NCI-H1105 (cell line): ENCODE results near the gene RARS1.

Experiments
- DNase-seq: peaks from one replicate; lab custom pipeline; 2025; lab: John Stamatoyannopoulos, UW

RARS1 gene

GRCh38 chr5:168486136-168486879, at the start of gene RARS1:
Gene RARS1 (plus strand): TSS chr5:168486471. CDS start chr5:168486499, 28 bp downstream.
- DNase-seq = peak; percentile 71

DNA sequence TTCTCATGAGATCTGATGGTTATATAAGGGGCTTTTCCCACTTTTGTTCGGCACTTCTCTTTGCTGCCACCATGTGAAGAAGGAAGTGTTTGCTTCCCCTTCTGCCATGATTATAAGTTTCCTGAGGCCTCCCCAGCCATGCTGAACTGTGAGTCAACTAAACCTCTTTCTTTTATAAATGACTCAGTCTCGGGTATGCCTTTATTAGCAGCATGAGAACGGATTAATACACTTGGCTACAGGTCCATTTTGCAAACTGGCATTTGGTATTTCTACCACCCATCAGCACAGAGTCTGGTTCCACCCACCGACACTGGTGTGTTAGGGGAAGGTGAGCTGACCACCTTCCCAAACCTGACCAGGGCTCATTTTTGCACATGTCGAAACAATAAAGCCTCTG, 47.9 kb upstream of the RARS1 start:
- no peak for DNase-seq

GRCh38 chr5:168443533-168443932, 42.7 kb upstream of the RARS1 start:
- no peak for DNase-seq

- no peak for DNase-seq
These were observed 42.1 kb upstream of the RARS1 start for GRCh38 chr5:168443950-168444700.

GRCh38 chr5:168446983-168447619, 39.2 kb upstream of the RARS1 start:
- DNase-seq = no peak

- no peak for DNase-seq
These were observed 38.5 kb upstream of the RARS1 start for GRCh38 chr5:168447808-168448207.

DNA sequence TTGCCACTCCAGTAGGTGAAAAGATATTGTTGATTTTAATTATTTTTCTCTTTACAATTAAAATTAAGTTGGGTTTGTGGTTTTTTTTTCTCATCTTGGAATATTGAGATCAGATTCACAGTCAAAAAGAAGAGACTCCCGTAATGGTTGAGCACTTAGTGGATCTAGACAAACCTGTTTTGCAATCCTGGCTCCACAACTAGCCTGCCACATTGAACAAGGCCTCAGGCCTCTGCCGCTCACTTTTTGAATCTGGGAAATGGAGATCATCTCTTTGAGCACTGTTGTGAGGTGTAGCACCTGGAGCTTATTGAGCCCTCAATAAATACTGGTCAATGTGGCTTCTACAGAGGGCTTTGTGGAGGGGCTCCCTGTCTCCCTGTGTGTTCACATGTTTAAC, 37.1 kb upstream of the RARS1 start:
- no peak for DNase-seq

- DNase-seq = no peak
These were observed 34.7 kb upstream of the RARS1 start for GRCh38 chr5:168451565-168451964.

- no peak for DNase-seq
These were observed 31.1 kb upstream of the RARS1 start for GRCh38 chr5:168455201-168455600.

DNA sequence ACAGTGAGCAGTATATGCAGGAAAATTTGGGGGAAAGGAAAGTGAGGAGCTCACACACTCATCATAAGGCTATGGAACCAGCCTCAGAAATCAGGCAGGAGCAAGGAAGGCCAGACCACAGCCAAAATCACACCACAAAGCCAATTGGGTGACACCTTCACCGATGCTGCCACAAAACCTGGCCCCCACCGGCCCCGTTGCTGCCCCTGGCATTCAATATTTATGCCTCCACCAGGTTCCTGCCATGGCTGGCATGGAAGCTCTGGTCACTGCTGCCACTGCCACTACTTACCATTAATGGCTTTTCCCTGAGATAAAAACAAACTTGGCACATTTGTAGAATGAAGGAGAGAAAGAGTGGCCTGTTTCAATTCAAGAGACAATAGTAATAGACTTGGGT, 28.7 kb upstream of the RARS1 start:
- no peak for DNase-seq

- DNase-seq = no peak
These were observed 25.7 kb upstream of the RARS1 start for GRCh38 chr5:168460606-168461005.

DNA sequence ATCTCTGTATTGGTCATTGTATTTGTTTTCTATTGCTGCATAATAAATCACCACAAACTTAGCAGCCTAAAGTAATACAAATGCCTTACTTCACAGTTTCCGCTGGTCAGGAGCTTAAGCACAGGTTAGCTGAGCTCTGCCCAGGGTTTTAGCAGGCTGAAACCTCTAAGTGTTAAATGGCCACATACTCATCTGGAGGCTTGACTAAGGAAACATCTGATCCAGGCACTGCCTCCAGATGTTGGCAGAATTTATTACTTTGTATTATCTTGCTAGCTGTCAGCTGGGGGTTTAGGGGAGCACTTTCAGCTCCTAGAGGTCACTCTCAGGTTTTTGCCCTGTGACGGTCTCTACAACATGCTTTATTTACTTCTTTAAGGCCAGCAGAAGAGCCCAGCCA, 23.2 kb upstream of the RARS1 start:
- no peak for DNase-seq

GRCh38 chr5:168464214-168464613, 22.1 kb upstream of the RARS1 start:
- DNase-seq = no peak

GRCh38 chr5:168464641-168465040, 21.6 kb upstream of the RARS1 start:
- no peak for DNase-seq

DNA sequence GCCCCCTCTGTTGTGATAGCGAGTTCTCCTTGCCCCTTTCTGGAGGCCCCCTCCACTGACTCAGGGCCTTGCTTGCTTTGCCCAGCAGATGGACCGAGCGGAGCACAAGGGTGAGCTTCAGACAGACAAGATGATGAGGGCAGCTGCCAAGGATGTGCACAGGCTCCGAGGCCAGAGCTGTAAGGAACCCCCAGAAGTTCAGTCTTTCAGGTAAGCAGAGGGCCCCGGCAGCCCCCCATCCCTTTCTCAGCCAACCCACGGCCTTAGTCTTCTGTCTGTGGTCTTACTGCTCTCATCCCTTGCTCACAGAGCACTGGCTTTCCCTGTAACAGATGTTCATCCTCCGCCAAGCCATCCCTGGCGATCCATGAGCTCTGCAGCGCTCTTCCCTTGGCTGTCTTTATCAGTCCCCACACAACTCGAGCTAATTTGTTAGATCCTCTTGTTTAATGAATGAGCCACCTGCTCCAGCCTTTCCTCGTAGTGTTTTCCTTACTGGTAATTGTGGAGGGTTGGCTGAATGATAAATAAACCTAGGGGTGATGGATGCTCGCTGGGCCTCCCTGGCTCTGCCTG, 18.4 kb upstream of the RARS1 start:
- DNase-seq = no peak

DNA sequence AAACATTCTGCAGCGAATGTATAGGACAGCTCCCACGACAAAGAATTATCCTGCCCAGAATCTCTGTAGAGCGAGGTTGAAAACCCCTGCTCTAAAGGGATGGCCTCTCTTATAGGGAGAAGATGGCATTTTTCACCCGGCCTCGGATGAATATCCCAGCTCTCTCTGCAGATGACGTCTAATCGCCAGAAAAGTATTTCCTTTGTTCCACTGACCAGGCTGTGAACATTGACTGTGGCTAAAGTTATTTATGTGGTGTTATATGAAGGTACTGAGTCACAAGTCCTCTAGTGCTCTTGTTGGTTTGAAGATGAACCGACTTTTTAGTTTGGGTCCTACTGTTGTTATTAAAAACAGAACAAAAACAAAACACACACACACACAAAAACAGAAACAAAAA, 17.4 kb upstream of the RARS1 start:
- no peak for DNase-seq

GRCh38 chr5:168469816-168470215, 16.5 kb upstream of the RARS1 start:
- DNase-seq = no peak

DNA sequence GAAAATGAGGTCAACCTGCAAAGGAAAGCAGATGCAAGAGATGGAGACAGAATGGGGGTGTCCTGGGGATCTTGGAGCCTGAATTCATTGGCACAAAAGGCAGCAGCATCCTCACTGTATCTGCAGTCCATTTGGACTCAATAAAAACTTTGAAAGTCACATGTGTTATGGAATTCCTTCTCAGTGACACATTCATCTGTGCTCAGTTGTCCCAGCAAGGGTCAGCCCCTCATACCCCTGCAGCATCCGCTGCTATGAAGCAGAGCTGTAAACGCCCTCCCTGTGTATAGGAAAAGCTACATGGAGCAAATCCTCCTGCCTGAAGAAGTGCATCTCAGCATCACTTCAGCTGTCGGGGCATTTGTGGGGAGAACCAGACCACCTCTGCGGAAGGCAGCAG, 14.5 kb upstream of the RARS1 start:
- DNase-seq = no peak

GRCh38 chr5:168472329-168472728, 13.9 kb upstream of the RARS1 start:
- DNase-seq = no peak

- no peak for DNase-seq
These were observed 12.0 kb upstream of the RARS1 start for GRCh38 chr5:168474319-168474718.

GRCh38 chr5:168477060-168477459, 9.2 kb upstream of the RARS1 start:
- no peak for DNase-seq

DNA sequence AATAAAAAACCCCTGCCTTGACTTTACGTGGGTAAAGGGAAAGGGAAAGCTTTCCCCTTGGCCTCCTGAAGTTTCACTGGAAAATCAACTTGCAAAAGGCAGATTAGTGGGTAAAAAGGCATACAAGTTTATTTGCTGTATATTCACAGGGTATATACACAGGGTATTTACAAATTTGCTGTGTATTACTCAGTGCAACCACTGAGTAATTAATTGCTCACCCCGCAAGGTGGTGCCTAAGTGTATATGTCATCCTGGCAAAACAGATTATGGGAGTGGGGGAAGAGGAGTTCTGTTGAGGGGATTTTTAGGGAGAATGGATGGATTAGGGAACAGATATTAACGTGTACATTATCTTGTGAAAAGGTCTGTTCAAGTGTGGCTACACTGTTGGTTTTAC, 7.1 kb upstream of the RARS1 start:
- no peak for DNase-seq

DNA sequence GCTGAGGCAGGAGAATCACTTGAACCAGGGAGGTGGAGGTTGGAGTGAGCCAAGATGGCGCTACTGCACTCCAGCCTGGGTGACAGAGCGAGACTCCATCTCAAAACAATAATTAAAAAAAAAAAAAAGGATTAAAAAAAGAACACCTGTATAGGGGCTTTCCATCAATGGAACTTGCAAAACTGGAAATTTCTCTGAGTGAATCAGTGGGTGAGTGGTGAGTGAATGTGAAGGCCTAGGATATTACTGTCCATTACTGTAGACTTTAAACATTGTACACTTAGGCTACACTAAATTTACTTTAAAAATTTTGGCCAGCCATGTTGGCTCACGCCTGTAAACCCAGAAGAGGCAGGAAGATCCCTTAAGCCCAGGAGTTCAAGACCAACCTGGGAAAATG, 5.7 kb upstream of the RARS1 start:
- no peak for DNase-seq
